GM18907 (cell line): ENCODE measurements around the gene SLX9.

Source experiments
- ATAC-seq: cut with Tn5 transposase; IDR thresholded peaks from one replicate; pipeline ENCODE4 v1.9.1; 2021; ENCODE audit warnings: mild to moderate bottlenecking, moderate library complexity; ENCODE audit not compliant: unreplicated experiment

SLX9 gene

DNA sequence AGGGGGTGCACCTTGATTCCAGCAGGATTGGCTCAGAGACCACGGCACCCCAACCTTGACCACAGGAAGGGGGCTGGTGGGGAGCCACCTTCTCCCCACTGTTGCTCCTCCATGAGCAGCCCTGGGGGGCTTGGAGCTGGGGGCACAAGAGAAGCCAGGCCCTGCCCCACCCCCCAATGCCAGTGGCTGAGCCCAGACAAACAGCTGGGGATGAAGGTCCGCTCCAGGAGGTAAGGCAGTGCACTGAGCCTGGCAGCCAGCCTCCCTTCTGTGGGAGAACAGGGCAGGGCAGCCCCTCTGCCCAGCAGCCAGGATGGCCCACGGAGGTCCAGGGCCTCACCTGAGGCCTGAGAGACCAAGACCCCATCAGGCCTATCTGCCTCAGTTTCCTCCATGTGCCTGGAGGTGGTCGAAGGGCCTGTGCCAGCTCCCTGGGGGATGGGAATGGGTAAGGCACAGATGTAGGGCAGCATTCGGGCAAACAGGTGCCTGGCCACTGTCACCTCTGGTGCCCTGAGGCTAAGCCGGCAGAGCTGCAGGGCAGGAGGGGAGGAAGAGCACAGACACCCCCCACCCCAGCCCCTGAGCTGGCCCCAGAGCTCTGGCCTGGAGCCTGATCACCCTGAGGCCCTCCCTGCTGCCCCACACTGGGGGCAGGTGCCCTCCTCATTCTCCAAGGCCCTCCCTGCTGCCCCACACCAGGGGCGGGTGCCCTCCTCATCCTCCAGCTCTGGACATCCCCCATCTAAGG, 26.2 kb upstream of the SLX9 start:
- ATAC-seq = peak; percentile 4

DNA sequence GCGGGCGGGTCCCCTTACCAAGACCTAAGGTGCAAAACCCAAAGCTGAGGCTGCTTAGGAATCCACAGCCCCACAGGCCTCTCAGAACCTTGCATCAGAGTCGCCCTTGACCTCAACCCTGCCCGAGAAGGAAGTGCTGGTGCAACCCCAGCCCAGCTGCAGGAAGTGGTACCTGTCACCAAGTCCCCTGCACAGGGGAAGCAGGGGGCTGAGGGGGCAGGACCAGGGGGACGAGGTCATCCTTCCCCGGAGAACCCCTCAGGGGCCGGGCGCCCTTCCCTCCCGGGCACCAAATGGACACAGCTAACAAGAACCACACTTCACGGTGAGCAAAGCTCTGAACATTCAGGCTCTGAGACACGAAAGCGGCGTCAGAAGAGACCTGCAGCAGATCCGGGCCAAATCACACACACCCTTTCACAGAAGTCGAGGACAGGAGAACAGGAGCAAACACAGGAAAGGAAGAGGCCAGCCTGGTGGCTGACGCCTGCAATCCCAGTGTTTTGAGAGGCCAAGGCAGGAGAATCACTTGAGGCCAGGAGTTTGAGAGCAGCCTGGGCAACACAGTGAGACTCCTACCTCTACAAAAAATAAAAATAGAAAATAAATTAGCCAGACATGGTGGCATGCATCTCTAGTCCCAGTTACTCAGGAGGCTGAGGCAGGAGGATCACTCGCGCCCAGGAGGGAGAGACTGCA, 25.5 kb upstream of the SLX9 start:
- peak; percentile 64 for ATAC-seq

GRCh38 chr21:44916965-44917364, 22.9 kb upstream of the SLX9 start:
- no peak for ATAC-seq

GRCh38 chr21:44917446-44918106, 22.3 kb upstream of the SLX9 start:
- ATAC-seq = no peak

GRCh38 chr21:44918107-44918470, 21.7 kb upstream of the SLX9 start:
- no peak for ATAC-seq

GRCh38 chr21:44918581-44919033, 21.2 kb upstream of the SLX9 start:
- ATAC-seq = no peak

- no peak for ATAC-seq
These were observed 20.5 kb upstream of the SLX9 start for GRCh38 chr21:44919111-44919912.

- ATAC-seq = no peak
These were observed 19.7 kb upstream of the SLX9 start for GRCh38 chr21:44919913-44920693.

DNA sequence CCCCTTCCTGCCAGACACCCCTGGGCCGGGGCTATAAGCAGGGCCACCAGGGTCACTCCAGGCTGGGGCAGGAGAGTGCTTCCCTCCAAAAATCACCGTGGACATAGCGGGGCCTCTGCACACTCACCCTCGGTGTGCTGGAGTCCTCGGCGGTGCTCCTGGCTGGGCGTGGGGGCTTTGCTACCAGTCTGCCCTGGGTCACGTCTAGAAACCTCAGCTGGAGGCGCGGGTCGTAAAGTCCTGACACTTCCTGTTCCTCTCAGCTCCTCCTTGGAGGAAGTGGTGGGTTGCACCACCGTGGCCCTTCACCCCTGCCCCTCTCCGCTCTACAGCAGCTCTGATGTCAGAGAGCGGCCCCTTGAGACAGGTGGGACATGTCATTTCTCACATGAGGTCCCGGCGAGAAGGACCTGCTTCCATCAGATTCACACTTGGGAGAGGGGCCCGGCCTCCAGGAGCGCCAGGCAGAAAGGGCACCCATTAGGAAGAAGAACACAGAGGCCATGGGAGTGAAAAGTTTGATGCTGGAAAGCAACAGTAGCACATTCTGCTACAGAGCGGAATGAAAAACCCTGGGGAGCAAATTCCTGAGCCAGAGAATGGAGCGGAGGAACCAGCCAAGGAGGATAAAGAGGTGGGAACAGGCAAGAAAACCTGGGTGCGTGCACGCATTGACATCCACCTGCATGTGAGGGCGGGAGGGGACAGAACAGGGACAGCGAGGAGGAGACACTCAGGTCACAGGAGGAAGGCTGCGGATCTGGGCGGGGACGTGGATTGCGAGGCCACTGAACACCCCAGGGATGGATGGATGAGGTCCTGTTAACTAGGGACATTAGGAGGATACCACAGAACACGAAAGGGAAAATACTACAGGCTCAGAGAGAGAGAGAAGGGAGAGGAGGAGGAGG, 18.9 kb upstream of the SLX9 start, which contains the start of gene ITGB2:
ITGB2 (minus strand) TSS at position 206 of the 911 bp plus-strand sequence. CDS start 10,117 bp downstream, outside the sequence.
- ATAC-seq = peak; percentile 71

- ATAC-seq = no peak
These were observed 17.9 kb upstream of the SLX9 start for GRCh38 chr21:44921928-44922327.

DNA sequence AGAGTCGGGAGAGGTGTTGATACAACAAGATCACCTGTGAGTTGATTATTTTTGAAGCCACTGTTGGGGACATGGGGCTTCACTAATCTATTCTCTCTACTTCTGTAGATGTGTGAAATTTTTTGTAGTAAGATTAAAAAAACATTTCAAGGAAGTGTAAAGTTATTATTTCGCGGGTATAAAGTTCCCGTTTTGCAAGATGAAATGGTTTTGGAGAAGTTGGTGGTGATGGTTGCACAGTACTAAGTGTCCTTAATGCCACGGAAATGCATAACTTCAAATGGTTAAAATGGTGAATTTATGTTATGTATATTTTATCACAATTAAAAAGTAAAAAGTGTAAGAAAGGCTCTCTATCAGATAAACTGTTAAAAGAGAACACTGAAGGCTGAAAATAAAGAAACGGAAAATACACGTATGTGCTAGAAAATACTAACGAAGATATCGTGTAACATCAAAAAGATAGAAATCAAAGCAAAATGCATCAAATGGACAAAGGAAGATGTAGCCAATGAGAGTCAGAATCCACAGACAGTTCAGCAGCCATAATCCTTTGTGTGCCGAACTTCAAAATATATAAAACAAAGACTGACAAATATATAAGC, 16.2 kb upstream of the SLX9 start:
- no peak for ATAC-seq

GRCh38 chr21:44924606-44925377, 15.0 kb upstream of the SLX9 start:
- ATAC-seq = no peak

DNA sequence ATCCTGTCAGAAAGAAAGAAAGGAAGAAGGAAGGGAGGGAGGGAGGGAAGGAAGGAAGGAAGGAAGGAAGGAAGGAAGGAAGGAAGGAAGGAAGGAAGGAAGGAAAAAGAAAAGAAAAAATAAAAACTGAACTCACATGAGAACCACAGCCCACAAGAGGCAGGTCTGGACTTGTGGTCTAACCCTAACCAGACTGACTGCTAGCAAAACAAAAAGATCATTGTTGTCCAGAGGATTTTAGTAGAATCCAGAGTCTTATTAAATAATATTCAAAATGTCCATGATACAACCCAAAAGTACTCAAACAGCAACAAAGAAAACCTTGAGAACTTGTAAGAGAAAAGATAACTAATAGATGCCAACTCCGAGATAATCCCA, 14.5 kb upstream of the SLX9 start:
- ATAC-seq = no peak

DNA sequence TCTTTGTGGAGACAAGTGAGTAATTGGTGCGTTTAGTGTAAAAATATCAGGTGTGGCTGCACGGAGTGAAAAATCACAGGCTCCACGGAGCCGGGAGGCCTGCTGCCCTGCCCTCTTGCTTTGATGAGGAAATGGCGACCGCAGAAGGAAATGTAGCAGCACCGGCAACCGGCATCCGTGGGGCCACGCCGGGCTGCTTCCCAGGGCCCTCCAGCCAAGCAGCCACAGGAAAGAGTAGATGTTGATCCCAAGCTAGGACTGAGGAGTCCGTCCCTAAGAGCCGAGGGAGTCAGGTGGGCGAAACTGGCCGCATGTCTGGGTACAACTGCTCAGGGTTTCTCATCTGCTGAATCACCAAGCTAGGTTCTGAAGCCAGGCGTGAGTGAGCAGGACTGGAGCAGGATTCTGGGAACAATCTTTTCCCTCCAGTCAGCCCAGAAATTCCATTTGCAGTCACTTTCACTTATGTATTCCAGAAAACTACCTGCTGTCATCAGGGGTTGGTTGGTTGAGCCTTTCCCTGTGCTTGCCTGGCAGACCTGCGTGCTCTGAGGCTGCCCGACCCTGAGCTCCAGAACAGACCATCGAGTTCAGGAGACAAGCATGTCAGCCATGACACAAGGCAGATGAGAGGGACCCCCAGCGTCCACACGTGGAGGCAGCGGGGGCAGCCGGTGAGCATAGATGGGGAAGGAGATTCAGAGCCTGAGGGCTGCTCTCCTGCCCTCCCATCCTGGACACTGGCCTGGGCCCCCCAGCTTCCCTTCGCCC, 13.3 kb upstream of the SLX9 start:
- ATAC-seq = no peak

- no peak for ATAC-seq
These were observed 12.6 kb upstream of the SLX9 start for GRCh38 chr21:44927259-44927586.

- peak; percentile 32 for ATAC-seq
These were observed 12.0 kb upstream of the SLX9 start for GRCh38 chr21:44927587-44928461.
